CD1c-positive myeloid dendritic cell (primary cell): Measurements from ENCODE around the gene TMOD4.

Experiments used
- DNase-seq: peaks from one replicate; pipeline ENCODE4 v3.0.0-alpha.2; 2016; ENCODE audit errors: extremely low spot score

TMOD4 gene

DNA sequence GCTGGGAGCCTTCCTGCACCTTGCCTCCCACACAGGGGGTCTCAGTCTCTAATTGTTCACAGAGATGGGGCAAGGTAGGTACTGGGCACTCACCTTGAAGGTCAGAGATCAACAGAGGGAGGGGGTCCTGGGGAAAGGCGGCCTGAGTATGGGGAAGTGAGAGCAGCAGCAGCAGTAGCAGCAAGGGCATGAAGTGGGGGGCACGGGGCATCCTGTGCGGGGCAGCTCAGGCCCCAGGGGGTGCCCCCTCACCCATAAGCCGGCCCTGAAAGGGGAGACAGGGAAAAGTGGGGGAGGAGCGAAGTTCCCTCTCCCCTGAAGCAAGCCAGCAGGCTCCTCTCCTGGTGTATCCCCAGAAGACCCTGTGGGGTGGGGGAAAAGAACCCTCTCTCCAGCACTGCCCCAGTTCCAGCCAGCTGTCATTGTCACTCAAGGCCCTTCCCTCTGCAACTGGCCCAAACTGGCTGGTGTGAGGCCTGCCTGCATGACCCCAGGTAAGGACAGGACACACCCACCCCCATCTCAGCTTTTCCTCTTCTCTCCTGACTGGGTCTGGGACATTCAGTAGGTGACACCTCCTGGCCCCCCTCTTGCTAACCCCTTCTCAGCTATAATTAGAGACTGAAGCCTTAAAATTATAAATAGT, 33.2 kb downstream of the TMOD4 start:
- no peak for DNase-seq

DNA sequence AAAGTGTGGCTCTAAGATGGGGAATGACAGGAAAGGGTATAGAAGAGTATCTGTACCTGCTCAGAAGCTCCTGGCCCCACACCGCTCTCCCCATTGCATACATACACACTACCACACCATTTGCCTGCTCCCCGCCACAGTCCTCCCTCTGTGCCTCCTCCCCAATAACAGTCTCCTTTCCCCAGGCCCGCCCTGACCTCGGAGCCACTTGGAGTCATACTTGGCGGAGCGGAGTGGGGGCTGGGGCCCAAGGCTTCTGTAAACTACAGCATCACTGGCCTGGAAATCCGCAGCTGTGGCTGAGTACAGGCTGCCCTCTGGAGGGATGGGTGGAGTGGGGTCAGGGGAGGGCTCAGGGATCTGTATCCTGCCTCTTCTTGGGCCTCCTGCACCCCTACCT, 38.0 kb downstream of the TMOD4 start:
- DNase-seq = no peak

DNA sequence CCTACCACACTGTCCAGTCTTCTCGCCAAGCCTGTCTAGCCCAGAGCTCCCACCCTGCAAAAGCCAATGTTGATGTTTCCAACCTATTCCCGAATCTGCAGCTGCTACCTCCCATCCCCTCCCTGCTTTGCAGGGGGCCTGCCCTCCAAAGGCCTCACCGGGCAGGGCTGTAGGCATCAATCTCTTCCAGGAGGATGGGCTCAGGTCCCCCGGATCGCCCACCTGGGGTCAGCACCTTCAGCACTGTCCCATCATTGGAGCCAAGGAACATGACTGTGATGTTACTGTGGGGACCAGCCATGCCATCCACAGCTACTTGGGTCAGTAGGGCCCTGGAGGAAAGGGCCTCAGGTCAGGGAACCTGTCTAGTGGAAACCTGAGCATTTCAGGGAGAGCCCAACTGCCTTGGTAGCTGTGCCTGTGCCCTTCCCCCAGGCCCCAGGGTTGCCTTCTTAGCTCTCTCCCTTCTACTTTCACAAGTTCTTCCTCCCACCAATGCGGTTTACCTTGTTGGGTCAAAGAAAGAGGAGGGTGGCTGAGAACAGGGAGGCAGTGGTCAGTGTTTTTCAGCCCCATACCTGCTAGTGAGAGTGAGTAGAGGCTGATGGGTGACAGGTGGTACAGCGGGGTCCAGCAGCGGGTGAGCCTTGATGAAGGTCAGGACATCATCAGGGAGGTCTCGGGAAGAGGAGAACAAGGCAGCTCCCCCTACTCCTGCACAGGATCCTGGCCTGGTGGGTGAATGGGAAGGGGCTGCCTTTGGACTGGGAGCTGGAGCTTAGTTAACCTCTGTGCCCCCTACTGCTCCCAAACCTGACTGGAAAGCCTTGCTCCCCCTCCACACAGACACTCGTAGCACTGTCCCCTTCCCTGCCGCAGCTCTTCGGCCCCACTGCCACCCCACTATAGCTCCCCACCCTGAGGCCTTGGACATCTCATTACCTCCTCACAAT, 40.1 kb downstream of the TMOD4 start:
- DNase-seq = no peak

DNA sequence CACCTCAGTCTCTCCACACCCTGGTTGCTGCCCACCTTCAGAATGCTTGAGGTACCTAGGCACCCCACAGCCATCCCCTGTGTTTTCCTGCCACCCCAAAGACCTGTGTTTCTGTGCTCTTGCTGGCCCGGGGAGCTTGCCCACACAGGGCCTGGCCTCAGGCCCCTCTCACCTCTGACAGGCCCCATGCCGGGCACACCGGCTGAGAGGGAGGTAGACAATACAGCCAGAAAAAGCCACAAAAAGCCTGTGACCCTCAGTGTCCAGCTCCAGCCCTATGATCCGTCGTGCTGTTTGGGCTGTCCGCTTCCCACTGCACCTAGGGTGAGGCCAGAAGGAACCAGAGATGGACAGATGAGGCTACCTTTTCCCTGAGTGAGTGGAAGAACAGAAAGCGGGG, 40.8 kb downstream of the TMOD4 start:
- DNase-seq = no peak

DNA sequence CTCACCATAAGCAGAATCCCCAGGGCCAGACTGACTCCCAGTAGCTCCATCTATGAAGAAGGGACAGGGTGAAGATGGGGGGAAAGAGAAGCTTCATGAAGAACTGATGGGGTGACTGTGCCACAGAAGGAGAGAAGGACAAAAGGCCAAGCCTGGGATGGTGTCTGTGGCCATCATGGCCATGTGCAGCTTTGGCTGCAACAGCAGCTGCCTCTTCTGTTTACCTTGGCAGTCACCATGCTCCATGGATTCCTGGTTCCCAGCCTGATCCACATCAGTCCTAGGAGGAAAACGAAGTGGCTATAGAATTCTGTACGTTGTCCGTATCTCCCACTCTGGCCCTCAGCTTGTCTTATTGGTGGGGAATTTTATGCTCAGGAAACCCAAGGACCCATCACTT, 41.4 kb downstream of the TMOD4 start:
- no peak for DNase-seq

DNA sequence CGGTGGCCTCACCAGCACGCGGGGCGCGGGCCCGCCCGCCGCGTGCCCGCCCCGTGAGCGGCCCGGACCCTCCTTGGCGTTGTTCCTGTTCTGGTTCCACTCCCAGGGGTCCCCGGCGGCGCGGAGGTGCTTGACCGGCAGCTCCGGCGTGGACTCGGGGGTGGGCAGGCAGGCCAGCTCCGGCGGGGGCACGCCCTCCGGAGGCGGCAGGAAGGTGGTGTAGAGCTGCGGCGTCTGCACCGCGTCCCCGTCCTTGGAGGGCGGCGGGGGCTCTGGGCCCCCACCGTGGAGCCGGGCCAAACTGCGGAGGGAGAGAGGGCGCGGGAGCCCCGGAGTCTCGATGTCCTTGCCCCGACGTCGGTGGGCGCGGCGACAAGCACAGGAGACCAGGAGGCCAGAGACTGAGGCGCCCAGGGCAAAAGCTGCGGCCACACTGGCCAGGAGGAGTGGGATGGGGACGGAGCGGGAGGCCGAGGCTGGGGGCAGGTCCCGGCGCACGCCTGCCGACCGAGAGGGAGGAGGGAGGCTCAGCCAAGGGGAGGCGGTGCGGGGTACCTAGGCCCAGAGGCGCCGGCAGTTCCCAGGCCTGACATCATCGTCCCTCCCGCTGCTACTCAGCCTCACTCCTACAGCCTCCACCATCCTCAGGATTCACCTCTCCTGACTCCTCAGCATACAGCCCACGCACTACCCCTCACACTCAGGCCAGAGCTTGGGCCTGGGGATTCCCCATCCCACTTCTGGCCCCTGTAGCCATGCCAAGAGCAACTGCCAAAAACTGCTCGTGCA, 42.6 kb downstream of the TMOD4 start:
- no peak for DNase-seq

DNA sequence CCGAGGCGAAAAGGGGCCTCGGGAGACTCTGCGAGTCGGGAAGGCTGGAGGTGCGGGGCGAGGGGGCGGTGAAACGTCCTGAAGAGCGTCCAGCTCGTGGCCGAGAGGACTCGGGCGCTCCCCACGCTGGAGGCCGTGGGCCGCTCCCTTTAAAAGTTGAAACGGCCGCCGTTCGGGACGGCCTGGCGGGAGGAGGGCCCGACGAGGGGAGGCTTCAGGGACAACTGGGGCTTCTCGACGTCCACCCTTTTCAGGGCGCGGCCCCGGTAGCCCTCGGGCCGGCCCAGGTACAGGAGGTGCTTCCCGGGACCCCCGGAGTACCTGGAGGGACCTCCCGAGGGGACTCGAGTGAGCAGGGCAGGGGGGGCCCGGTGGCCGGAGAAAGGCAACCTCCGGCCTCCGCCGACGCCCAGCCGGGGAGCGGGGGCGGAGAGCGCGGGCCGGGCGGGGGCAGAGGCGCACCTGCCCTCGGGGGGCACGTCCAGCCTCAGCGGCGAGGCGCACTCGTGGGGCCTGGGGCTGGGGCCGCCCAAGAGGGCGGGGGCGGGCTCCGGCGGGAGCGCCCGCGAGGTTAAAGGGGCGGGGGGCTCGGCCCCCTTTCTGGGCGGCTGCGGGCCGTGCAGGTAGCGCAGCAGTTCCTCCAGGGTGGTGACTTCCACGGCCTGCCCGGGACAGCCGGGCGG, 43.3 kb downstream of the TMOD4 start:
- DNase-seq = no peak

DNA sequence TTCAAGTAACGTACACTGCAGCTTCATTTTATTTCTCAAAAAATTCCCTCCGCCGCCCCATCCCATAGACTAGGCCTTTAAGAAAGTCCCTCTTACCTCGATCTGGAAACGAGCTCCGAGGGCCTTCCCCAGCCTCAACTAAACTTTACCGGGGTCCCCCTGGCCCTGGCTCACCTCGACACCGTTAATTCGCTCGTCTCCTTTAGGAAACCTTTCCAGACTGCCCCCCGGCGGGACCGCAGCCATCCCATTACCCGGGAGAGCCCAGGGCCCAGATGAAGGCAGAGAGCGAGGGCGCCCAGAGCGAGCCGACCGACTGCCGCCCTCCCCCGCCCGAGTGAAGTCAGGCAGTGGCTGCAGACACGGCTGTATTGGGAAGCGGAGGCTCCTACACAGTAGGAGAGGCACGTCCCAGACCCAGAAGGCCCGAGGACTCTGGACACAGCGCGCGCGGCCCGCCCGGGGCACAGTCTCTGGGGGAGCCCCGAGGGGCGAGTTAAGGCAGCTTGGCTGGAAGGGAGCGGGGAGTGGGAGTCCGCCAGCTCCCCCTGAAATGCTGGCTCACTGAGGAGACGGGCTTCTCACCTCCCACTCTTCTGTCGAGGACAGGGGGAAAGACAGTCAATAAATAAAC, 44.0 kb downstream of the TMOD4 start:
- DNase-seq = no peak

DNA sequence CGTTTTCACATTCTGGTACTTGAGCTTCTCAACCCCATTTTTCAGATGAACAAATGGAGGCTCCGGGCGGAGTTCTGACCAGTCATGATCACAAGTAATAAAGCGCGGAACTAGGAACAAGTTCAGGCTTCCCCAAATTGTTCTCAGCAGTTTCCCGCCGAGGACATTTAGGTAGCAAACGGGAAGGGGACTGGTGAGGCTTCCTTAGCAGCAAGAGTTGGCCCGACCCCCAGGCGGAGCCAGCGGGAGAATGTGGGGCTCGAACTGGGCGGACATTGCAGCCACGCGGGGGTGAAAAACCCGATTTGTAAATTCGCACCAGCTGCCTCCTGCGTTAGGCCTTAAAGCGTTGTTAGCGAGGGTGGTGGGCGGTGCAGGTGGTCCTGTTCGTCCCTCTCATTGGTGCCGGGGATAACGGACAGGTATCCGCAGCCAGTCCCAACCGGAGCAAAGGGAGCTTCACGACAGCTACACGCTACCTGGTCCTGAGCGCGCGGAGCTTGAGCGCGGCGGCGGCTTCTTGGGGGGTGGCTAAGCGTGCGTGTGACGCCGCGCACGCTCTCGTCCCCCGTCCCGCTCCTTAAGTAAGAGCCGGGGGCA, 44.7 kb downstream of the TMOD4 start:
- DNase-seq = peak; percentile 71

DNA sequence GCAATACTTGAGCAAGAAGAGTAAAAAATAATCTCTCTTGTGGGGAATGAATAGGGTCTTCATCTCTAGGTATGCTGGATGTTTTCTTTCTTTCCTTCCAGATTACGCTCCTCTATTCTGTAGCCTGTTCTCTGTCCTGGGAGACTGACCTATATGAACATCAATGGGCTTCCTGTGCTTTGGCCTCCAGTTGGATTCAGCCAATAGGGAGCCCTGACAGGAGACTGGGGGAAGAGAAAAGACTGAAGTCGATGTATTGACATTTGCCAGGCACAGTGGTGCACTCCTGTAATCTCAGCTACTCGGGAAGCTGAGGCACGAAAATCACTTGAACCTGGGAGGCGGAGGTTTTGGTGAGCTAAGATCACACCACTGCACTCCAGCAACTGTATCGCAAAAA, 47.0 kb downstream of the TMOD4 start:
- DNase-seq = no peak

DNA sequence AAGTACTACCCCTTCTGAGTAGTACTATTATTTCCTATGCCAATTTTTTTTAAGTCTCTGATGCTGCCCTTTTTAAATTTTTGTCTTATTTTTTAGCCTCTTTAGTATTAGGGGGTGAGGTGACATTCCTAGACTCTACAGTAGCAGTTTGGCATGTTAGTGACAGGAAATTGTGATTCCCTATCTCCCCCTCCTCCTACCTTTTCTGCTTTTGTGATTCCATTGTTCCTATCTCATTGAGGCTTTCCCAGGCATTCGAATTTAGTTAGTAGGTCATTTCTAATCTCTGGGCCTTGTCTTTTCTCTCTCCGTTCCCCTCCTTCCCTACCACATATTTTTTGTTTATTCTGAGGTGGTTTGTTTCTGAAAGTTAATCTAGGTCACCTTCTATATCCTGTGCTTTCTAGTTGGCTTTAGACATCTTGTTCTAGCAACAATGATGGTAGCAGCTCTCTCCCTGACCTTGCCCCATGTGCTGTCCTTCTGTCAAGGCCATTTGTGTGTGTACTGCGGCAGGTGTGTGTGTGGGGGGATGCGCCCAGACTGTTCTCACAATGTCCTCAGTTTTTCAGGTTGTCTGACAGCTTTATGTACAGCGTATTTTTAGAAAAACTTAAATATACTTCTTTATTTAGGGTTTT, 50.9 kb downstream of the TMOD4 start:
- DNase-seq = no peak
